ENCODE measurements around the gene LARP7. TPM values are rescaled to one million over a fixed set of nuclear protein-coding genes. Genes with fewer than 3 reads are reported as not detected.
"Not testable (repeated sequence)": the region's sequence is repeated elsewhere in the genome, so short reads cannot be mapped to it uniquely, and the experiment has no call there.

LARP7 gene
- 126 TPM for polyA plus RNA-seq (2013, experiment 1 of 4)
- 119 TPM for polyA plus RNA-seq (2013, experiment 2 of 4)
- polyA plus RNA-seq (2013, experiment 3 of 4): 82.2 TPM
- 94.9 TPM for polyA plus RNA-seq (2013, experiment 4 of 4)

GRCh38 chr4:112636688-112637551 is at the start of gene LARP7, which contains the start of gene ZGRF1:
TSS of gene LARP7 (plus strand) at chr4:112637143. CDS start at chr4:112644670, 7,527 bp downstream.
TSS of gene ZGRF1 (minus strand) at chr4:112636909. CDS start at chr4:112633176, 3,733 bp downstream.
- Histone ChIP-seq H3K9me3 (ENCODE audit: control insufficient read depth, low read length) (no peaks in the 10 kb centered on the region), H3K4me1 (ENCODE audit: control insufficient read depth, insufficient read depth, low read length) (peaks cover 8% of the 10 kb centered on the region), H3K36me3 (ENCODE audit: control insufficient read depth, insufficient read depth, low read length) (peaks cover 7% of the 10 kb centered on the region), H3K4me3 (ENCODE audit: insufficient read depth, low read depth, low read length) (peak within 1 kb of the TSS; percentile 90), H3K27me3 (ENCODE audit: control insufficient read depth, insufficient read depth, low read length, poor library complexity, severe bottlenecking) (no peaks in the 10 kb centered on the region), H3K27ac (ENCODE audit: insufficient read depth, low read depth, low read length, poor library complexity, severe bottlenecking) (peak within 1 kb of the TSS; percentile 95)
- 0% methylated on average over 66 of the region's 66 CpGs for WGBS, 2 experiments

GRCh38 chr4:112589206-112589605 is 47.7 kb upstream of the LARP7 start:
- no peak overlapping the region for H3K4me3 ChIP-seq (ENCODE audit: insufficient read depth, low read depth, low read length)
- no peak overlapping the region for H3K27ac ChIP-seq (ENCODE audit: insufficient read depth, low read depth, low read length, poor library complexity, severe bottlenecking)
- H3K36me3 ChIP-seq (ENCODE audit: control insufficient read depth, insufficient read depth, low read length): peaks cover 4% of the 10 kb centered on the region
- no peaks in the 10 kb centered on the region for H3K4me1 ChIP-seq (ENCODE audit: control insufficient read depth, insufficient read depth, low read length)
- H3K27me3 ChIP-seq (ENCODE audit: control insufficient read depth, insufficient read depth, low read length, poor library complexity, severe bottlenecking): no peaks in the 10 kb centered on the region
- no peaks in the 10 kb centered on the region for H3K9me3 ChIP-seq (ENCODE audit: control insufficient read depth, low read length)

DNA sequence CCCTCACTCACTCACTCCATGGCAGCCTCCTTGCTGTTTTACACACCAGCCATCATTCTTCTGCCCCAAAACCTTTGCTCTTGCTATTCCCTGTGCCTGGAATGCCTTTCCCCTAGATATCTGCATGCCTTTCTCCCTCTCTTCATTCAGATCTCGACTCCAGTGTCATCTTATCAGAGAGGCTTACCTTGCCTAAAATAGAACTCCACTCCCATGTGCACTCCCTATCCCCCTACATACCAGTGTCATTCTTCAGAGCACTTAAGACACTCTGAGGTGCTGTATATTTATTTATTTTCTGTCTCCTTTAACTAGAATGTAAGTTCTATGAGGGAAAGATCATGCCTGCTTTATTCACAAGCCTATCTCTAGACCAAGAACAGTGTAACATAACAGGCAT is 45.4 kb upstream of the LARP7 start:
- WGBS, 2 experiments: 77 to 88% methylated on average over 1 of the region's 1 CpG
- no peak overlapping the region for H3K27ac ChIP-seq (ENCODE audit: insufficient read depth, low read depth, low read length, poor library complexity, severe bottlenecking)

GRCh38 chr4:112592717-112593116 is 44.2 kb upstream of the LARP7 start:
- H3K9me3 ChIP-seq (ENCODE audit: control insufficient read depth, low read length): no peaks in the 10 kb centered on the region
- H3K27ac ChIP-seq (ENCODE audit: insufficient read depth, low read depth, low read length, poor library complexity, severe bottlenecking): no peak overlapping the region
- H3K4me3 ChIP-seq (ENCODE audit: insufficient read depth, low read depth, low read length): no peak overlapping the region
- no peaks in the 10 kb centered on the region for H3K36me3 ChIP-seq (ENCODE audit: control insufficient read depth, insufficient read depth, low read length)
- no peaks in the 10 kb centered on the region for H3K27me3 ChIP-seq (ENCODE audit: control insufficient read depth, insufficient read depth, low read length, poor library complexity, severe bottlenecking)
- H3K4me1 ChIP-seq (ENCODE audit: control insufficient read depth, insufficient read depth, low read length): no peaks in the 10 kb centered on the region

More for the DNA sequence above, 45.4 kb upstream of the LARP7 start:
- Histone ChIP-seq H3K9me3 (ENCODE audit: control insufficient read depth, low read length) (no peaks in the 10 kb centered on the region), H3K36me3 (ENCODE audit: control insufficient read depth, insufficient read depth, low read length) (no peaks in the 10 kb centered on the region), H3K4me1 (ENCODE audit: control insufficient read depth, insufficient read depth, low read length) (no peaks in the 10 kb centered on the region), H3K27me3 (ENCODE audit: control insufficient read depth, insufficient read depth, low read length, poor library complexity, severe bottlenecking) (no peaks in the 10 kb centered on the region), H3K4me3 (ENCODE audit: insufficient read depth, low read depth, low read length) (no peak overlapping the region)

DNA sequence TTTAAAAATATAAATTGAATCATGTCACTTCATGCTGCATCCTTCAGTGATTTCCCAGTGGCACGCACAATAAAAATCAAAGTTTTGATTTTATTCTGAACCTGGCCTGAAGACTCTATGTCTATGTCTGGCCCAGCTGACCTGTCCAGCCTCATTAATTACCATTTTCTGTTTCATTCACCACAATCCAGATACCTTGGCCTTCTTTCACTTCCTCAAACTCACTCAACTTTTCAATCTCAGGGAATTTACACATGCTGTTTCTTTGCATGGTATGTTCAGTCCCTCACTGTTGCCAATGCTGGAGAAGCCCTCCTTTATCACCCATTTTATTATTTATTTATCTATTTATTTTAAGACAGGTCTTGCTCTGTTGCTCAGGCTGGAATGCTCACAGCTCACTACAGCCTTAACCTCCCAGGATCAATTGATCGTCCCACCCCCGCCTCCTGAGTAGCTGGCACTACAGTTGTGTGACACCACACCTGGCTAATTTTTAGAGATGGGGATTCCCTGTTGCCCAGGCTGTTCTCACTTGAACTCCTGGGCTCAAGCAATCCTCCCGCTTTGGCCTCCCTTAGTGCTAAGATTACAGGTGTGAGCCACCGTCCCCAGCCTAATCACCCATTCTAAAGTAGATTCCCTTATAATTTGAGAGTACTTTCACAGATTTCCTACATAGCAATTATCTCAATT is 43.4 kb upstream of the LARP7 start:
- Histone ChIP-seq H3K4me3 (ENCODE audit: insufficient read depth, low read depth, low read length) (no peak overlapping the region), H3K27ac (ENCODE audit: insufficient read depth, low read depth, low read length, poor library complexity, severe bottlenecking) (no peak overlapping the region), H3K27me3 (ENCODE audit: control insufficient read depth, insufficient read depth, low read length, poor library complexity, severe bottlenecking) (no peaks in the 10 kb centered on the region), H3K36me3 (ENCODE audit: control insufficient read depth, insufficient read depth, low read length) (no peaks in the 10 kb centered on the region), H3K9me3 (ENCODE audit: control insufficient read depth, low read length) (no peaks in the 10 kb centered on the region), H3K4me1 (ENCODE audit: control insufficient read depth, insufficient read depth, low read length) (no peaks in the 10 kb centered on the region)
- WGBS, 2 experiments: 94 to 95% methylated on average over 5 of the region's 5 CpGs

- Histone ChIP-seq H3K4me3 (ENCODE audit: insufficient read depth, low read depth, low read length) (no peak overlapping the region), H3K27ac (ENCODE audit: insufficient read depth, low read depth, low read length, poor library complexity, severe bottlenecking) (no peak overlapping the region), H3K27me3 (ENCODE audit: control insufficient read depth, insufficient read depth, low read length, poor library complexity, severe bottlenecking) (no peaks in the 10 kb centered on the region), H3K4me1 (ENCODE audit: control insufficient read depth, insufficient read depth, low read length) (no peaks in the 10 kb centered on the region), H3K9me3 (ENCODE audit: control insufficient read depth, low read length) (no peaks in the 10 kb centered on the region), H3K36me3 (ENCODE audit: control insufficient read depth, insufficient read depth, low read length) (no peaks in the 10 kb centered on the region)
- WGBS, 2 experiments: no CpG with 5 or more reads among the region's 1 CpG
Observed at GRCh38 chr4:112594993-112595392, 42.0 kb upstream of the LARP7 start.

GRCh38 chr4:112604589-112604988 is 32.4 kb upstream of the LARP7 start:
- H3K4me3 ChIP-seq (ENCODE audit: insufficient read depth, low read depth, low read length): no peak overlapping the region
- no peak overlapping the region for H3K27ac ChIP-seq (ENCODE audit: insufficient read depth, low read depth, low read length, poor library complexity, severe bottlenecking)
- peaks cover 25% of the 10 kb centered on the region for H3K36me3 ChIP-seq (ENCODE audit: control insufficient read depth, insufficient read depth, low read length)
- no peaks in the 10 kb centered on the region for H3K4me1 ChIP-seq (ENCODE audit: control insufficient read depth, insufficient read depth, low read length)
- H3K9me3 ChIP-seq (ENCODE audit: control insufficient read depth, low read length): no peaks in the 10 kb centered on the region
- H3K27me3 ChIP-seq (ENCODE audit: control insufficient read depth, insufficient read depth, low read length, poor library complexity, severe bottlenecking): no peaks in the 10 kb centered on the region

DNA sequence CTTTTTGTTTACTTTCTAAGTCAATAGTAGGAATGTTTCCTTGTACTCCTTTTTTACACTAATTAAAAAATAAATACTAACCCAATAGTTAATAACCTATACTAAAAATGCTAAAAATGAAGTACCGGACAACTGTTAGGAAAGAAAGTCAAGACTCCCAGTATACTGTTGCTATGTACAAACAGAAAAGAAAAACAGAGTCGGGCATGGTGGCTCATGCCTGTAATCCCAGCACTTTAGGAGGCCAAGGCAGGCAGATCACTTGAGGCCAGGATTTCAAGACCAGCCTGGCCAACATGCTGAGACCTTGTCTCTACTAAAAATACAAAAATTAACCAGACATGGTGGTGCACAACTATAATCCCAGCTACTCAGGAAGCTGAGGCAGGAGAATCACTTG is 24.1 kb upstream of the LARP7 start:
- not testable (repeated sequence) for H3K27me3 ChIP-seq (ENCODE audit: control insufficient read depth, insufficient read depth, low read length, poor library complexity, severe bottlenecking); H3K4me3 ChIP-seq (ENCODE audit: insufficient read depth, low read depth, low read length); H3K4me1 ChIP-seq (ENCODE audit: control insufficient read depth, insufficient read depth, low read length); H3K27ac ChIP-seq (ENCODE audit: insufficient read depth, low read depth, low read length, poor library complexity, severe bottlenecking); H3K9me3 ChIP-seq (ENCODE audit: control insufficient read depth, low read length)
- H3K36me3 ChIP-seq (ENCODE audit: control insufficient read depth, insufficient read depth, low read length): peaks cover 42% of the 10 kb centered on the region
- WGBS, 2 experiments: 83 to 94% methylated on average over 2 of the region's 2 CpGs

DNA sequence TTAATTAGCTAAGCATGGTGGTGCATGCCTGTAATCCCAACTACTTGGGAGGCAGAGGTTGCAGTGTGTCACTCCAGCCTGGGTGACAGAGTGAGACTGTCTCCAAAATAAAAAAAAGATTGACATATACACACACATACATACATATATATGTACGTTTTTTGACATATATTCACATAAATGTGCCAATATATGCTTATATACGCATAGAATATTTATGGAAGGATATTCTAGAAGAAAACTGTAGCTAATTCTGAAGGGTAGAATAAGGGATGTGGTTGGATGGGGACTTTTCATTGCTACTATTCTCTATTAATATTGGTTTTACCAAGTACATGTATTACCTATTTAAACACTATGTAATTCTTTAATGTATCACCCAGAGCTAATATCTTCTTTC is 20.0 kb upstream of the LARP7 start:
- Histone ChIP-seq H3K9me3 (ENCODE audit: control insufficient read depth, low read length) (no peaks in the 10 kb centered on the region), H3K4me1 (ENCODE audit: control insufficient read depth, insufficient read depth, low read length) (no peaks in the 10 kb centered on the region), H3K27me3 (ENCODE audit: control insufficient read depth, insufficient read depth, low read length, poor library complexity, severe bottlenecking) (no peaks in the 10 kb centered on the region), H3K36me3 (ENCODE audit: control insufficient read depth, insufficient read depth, low read length) (peaks cover 27% of the 10 kb centered on the region), H3K27ac (ENCODE audit: insufficient read depth, low read depth, low read length, poor library complexity, severe bottlenecking) (no peak overlapping the region), H3K4me3 (ENCODE audit: insufficient read depth, low read depth, low read length) (no peak overlapping the region)
- WGBS, 2 experiments: 100% methylated on average over 1 of the region's 2 CpGs

DNA sequence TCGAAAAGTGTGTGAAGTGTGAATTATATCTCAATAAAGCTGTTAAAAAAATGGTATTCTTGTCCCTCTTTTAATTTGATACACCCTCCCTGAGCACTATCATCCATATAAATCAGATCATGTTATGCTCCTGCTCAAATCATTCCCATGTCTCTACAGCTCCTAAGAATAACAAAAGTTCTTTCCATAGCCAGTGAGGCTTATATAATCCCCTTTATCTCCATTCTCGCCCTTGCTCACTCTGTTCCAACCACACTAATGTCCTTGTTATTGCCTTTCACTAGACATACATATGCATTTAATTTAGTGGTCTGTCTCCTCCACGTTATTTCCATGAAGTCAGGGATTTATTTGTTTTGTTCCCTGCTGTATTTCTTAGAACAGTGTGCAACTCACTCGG is 10.7 kb upstream of the LARP7 start:
- H3K9me3 ChIP-seq (ENCODE audit: control insufficient read depth, low read length): no peaks in the 10 kb centered on the region
- no peak overlapping the region for H3K4me3 ChIP-seq (ENCODE audit: insufficient read depth, low read depth, low read length)
- 88 to 91% methylated on average over 4 of the region's 4 CpGs for WGBS, 2 experiments
- no peaks in the 10 kb centered on the region for H3K4me1 ChIP-seq (ENCODE audit: control insufficient read depth, insufficient read depth, low read length)
- H3K36me3 ChIP-seq (ENCODE audit: control insufficient read depth, insufficient read depth, low read length): peaks cover 20% of the 10 kb centered on the region
- no peaks in the 10 kb centered on the region for H3K27me3 ChIP-seq (ENCODE audit: control insufficient read depth, insufficient read depth, low read length, poor library complexity, severe bottlenecking)
- no peak overlapping the region for H3K27ac ChIP-seq (ENCODE audit: insufficient read depth, low read depth, low read length, poor library complexity, severe bottlenecking)
